GM23338 (cell line): ENCODE data around the gene DPYSL5.

Source experiments
- CREB1 ChIP-seq: fragments of 250-450 bp; sonication (Bioruptor Pico); IDR thresholded peaks from 2 replicates; pipeline ENCODE4 v1.5.0; 2020; ENCODE audit warnings: low read depth, mild to moderate bottlenecking, moderate library complexity
- CTCF ChIP-seq, 2 experiments: fragments of 200-600 bp in 1 of 2; sonication (generic) in 1 of 2; conservative IDR thresholded peaks; 2 replicates each; pipeline versions ENCODE4 v1.5.1 to v1.6.1; 2016 to 2017; ENCODE audit warnings: antibody characterized with exemption in 2 of 2, low read depth in 2 of 2, mild to moderate bottlenecking in 2 of 2, moderate library complexity in 1 of 2
- EZH2phosphoT487 ChIP-seq: fragments of 200-600 bp; sonication (generic); IDR thresholded peaks from one replicate; pipeline ENCODE4 v1.8.1; 2018; ENCODE audit warnings: antibody characterized with exemption; ENCODE audit not compliant: unreplicated experiment
- POLR2AphosphoS5 ChIP-seq: IDR thresholded peaks from 2 replicates; pipeline ENCODE4 v1.6.1; 2016; ENCODE audit warnings: antibody characterized with exemption, low read depth
- TF ChIP-seq, protein P1 (sequence below): IDR thresholded peaks from 2 replicates; pipeline ENCODE4 v1.6.1; 2016; ENCODE audit warnings: antibody characterized with exemption

GRCh38 chr2:26938399-26939118 lies 90.6 kb downstream of the DPYSL5 start:
- TF ChIP-seq POLR2AphosphoS5 (no peak), CTCF (conservative IDR thresholded peaks at IDR 0.05; ENCODE audit: low read depth in 2 of 2) (no peak), EZH2phosphoT487 (no peak), CREB1 (CRISPR knock-in tag) (no peak)
- TF ChIP-seq, protein P1, sequence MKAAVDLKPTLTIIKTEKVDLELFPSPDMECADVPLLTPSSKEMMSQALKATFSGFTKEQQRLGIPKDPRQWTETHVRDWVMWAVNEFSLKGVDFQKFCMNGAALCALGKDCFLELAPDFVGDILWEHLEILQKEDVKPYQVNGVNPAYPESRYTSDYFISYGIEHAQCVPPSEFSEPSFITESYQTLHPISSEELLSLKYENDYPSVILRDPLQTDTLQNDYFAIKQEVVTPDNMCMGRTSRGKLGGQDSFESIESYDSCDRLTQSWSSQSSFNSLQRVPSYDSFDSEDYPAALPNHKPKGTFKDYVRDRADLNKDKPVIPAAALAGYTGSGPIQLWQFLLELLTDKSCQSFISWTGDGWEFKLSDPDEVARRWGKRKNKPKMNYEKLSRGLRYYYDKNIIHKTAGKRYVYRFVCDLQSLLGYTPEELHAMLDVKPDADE = no peak
